Gastrocnemius medialis (tissue), 4 donors: Measurements from ENCODE around the gene MTTP.

ENCODE experiments used
- CTCF ChIP-seq, 5 experiments: fragments of 450-650 bp in 3 of 5; fragments of 200-600 bp in 2 of 5; sonication (generic) in 2 of 5; IDR thresholded peaks in 4 of 5; conservative IDR thresholded peaks in 1 of 5; 1 replicate in 4 of 5; 2 replicates in 1 of 5; pipeline ENCODE4 v1.5.1; 2016 to 2019; ENCODE audit warnings: antibody characterized with exemption in 5 of 5, mild to moderate bottlenecking in 3 of 5, moderate library complexity in 3 of 5
- POLR2A ChIP-seq, 2 donors: fragments of 450-650 bp; IDR thresholded peaks; one replicate each; pipeline ENCODE4 v1.6.1; 2017; ENCODE audit warnings: antibody characterized with exemption in 2 of 2, mild to moderate bottlenecking in 2 of 2, moderate library complexity in 2 of 2

DNA sequence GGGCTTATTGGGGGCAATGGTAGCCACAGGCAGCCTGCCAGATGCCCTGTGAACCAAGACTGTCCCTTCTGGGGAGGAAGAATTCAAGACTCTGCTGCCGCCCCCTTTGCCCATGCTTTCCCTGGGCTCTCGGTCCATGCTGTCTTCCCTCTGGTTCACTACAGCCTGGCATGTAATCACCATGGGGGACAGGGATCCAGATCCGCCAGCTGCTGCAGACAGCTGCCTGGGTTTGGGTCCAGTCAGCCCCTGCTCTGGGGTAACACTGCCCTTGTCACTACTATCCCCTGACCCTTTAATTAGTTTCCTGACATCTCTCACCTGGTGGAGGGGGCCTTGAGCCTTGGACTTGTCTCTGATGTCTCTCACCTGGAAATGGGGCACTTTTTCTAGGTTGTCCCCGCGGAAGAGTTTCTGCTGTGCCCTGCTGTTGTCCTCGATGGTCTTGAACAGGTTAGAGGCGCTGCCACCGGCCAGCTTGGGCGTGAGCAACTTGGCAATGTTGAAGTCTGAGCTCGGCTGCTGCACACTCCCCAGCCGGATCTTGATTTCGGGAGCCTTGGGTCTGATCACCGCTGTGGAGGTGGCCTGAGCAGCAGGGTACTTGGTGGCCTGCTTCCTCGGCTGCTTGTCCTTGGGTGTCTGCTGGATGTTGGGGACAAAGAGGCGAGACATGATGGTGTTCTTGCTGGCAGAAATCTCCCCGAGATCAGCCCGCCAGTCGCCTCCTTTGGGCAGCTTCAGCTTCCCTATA lies 76.6 kb downstream of the MTTP start:
- TF ChIP-seq POLR2A (IDR thresholded peaks at IDR 0.05) (no peak), CTCF (IDR thresholded peaks at IDR 0.05 in 4 of 5, conservative IDR thresholded peaks at IDR 0.05 in 1 of 5) (no peak)
